ENCODE data around the gene VAPA.

GRCh38 chr18:9914584-9915290, 921 bp downstream of the VAPA start:
- TF ChIP-seq CTCF (IDR thresholded peaks at IDR 0.05; ENCODE audit: low read depth, low read length), result no peak
- no peak for TF ChIP-seq EZH2phosphoT487 (IDR thresholded peaks at IDR 0.05; ENCODE audit: low read depth)
